H1 (cell line): ENCODE results near the gene KANTR. TPM values are rescaled to one million over a fixed set of nuclear protein-coding genes. Genes with fewer than 3 reads are reported as not detected.

Experiments
- BACH1 ChIP-seq: IDR thresholded peaks from 2 replicates; pipeline ENCODE4 v1.6.1; 2012; ENCODE audit warnings: low read length, improper control_type of control experiment
- BRCA1 ChIP-seq: IDR thresholded peaks from 2 replicates; pipeline ENCODE4 v1.6.1; 2012; ENCODE audit warnings: low read depth, low read length, improper control_type of control experiment
- CHD1 ChIP-seq: IDR thresholded peaks from 2 replicates; pipeline ENCODE4 v1.6.1; 2012; ENCODE audit warnings: low read depth, low read length, improper control_type of control experiment
- CHD2 ChIP-seq: IDR thresholded peaks from 2 replicates; pipeline ENCODE4 v1.6.1; 2012; ENCODE audit warnings: low read length, improper control_type of control experiment
- CREB1 ChIP-seq: IDR thresholded peaks from 2 replicates; pipeline ENCODE4 v1.6.1; 2012; ENCODE audit warnings: inconsistent platforms
- CTBP2 ChIP-seq: IDR thresholded peaks from 2 replicates; pipeline ENCODE4 v1.7.0; 2011; ENCODE audit warnings: borderline replicate concordance, mild to moderate bottlenecking, moderate library complexity, mixed read lengths, low read length; ENCODE audit not compliant: insufficient read depth, insufficient read length
- KDM4A ChIP-seq: IDR thresholded peaks from one replicate; pipeline ENCODE4 v1.7.1; 2012; ENCODE audit warnings: low read depth, mild to moderate bottlenecking, moderate library complexity, low read length, inconsistent platforms; ENCODE audit not compliant: severe bottlenecking
- NRF1 ChIP-seq: IDR thresholded peaks from 2 replicates; pipeline ENCODE4 v1.6.1; 2011; ENCODE audit warnings: mild to moderate bottlenecking, low read depth, low read length, improper control_type of control experiment
- POLR2A ChIP-seq, 2 experiments: IDR thresholded peaks; 1 replicate in 1 of 2; 2 replicates in 1 of 2; pipeline ENCODE4 v1.6.1; 2011; ENCODE audit warnings: low read depth in 2 of 2, low read length in 2 of 2, mild to moderate bottlenecking in 2 of 2; ENCODE audit errors: control extremely low read depth in 1 of 2
- POU5F1 ChIP-seq: IDR thresholded peaks from 2 replicates; pipeline ENCODE4 v1.6.1; 2011; ENCODE audit warnings: low read depth, mild to moderate bottlenecking, low read length, moderate library complexity
- RBBP5 ChIP-seq: IDR thresholded peaks from 2 replicates; pipeline ENCODE4 v1.7.1; 2012; ENCODE audit warnings: low read depth, mild to moderate bottlenecking, inconsistent platforms, low read length, moderate library complexity, borderline replicate concordance
- RXRA ChIP-seq: IDR thresholded peaks from 2 replicates; pipeline ENCODE4 v1.6.1; 2011; ENCODE audit warnings: low read depth, mild to moderate bottlenecking, low read length, moderate library complexity; ENCODE audit not compliant: insufficient read depth
- SIN3A ChIP-seq, 2 experiments: IDR thresholded peaks in 1 of 2; conservative IDR thresholded peaks in 1 of 2; 2 replicates each; pipeline ENCODE4 v1.6.1; 2011 to 2012; ENCODE audit warnings: low read length in 2 of 2, improper control_type of control experiment in 1 of 2, low read depth in 1 of 2, mild to moderate bottlenecking in 1 of 2
- SIX5 ChIP-seq: IDR thresholded peaks from 2 replicates; pipeline ENCODE4 v1.6.1; 2011; ENCODE audit warnings: mild to moderate bottlenecking, low read depth, low read length
- SRF ChIP-seq: IDR thresholded peaks from 2 replicates; pipeline ENCODE4 v1.6.1; 2011; ENCODE audit warnings: mild to moderate bottlenecking, low read depth, low read length, moderate library complexity
- TAF7 ChIP-seq: optimal IDR thresholded peaks from 2 replicates; pipeline ENCODE3; 2011; ENCODE audit warnings: low read depth, mild to moderate bottlenecking, inconsistent platforms, low read length, moderate library complexity, borderline replicate concordance
- TBP ChIP-seq: IDR thresholded peaks from 2 replicates; pipeline ENCODE4 v1.6.1; 2011; ENCODE audit warnings: low read depth, low read length, improper control_type of control experiment
- TEAD4 ChIP-seq: IDR thresholded peaks from 2 replicates; pipeline ENCODE4 v1.6.1; 2012; ENCODE audit warnings: low read depth, low read length, inconsistent platforms, mixed read lengths
- USF2 ChIP-seq: IDR thresholded peaks from 2 replicates; pipeline ENCODE4 v1.6.1; 2011; ENCODE audit warnings: low read length, improper control_type of control experiment
- YY1 ChIP-seq: IDR thresholded peaks from 2 replicates; pipeline ENCODE4 v1.6.1; 2011; ENCODE audit warnings: low read depth, mild to moderate bottlenecking, low read length
- ZNF274 ChIP-seq: IDR thresholded peaks from 2 replicates; pipeline ENCODE4 v1.7.0; 2012; ENCODE audit warnings: low read length, borderline replicate concordance; ENCODE audit errors: extremely low read depth
- polyA plus RNA-seq, 7 experiments: library from polyadenylated mRNA; depleted of rRNA in 3 of 7; stranded (reverse) in 5 of 7; unstranded in 2 of 7; fragments of >200 nt in 5 of 7; fragments of 200-250 nt in 2 of 7; gene quantifications; 1 replicate in 5 of 7; 2 replicates in 1 of 7; 4 replicates in 1 of 7; pipeline versions ENCODE4 v1.2.1 to v1.2.3, GENCODE V29; 2011 to 2013; ENCODE audit warnings: missing spikeins in 2 of 7, mixed read lengths in 2 of 7
- total RNA-seq: library from RNA; stranded (reverse); fragmentation: NEBNext Ultra II Directional; extraction: Animal tissue kit (Norgen Biotek cat#: 25700); gene quantifications from 2 replicates; pipeline ENCODE4 v1.2.1, GENCODE V29; 2021
- TF ChIP-seq, protein P1 (sequence below), 3 experiments: IDR thresholded peaks; 1 replicate in 2 of 3; 2 replicates in 1 of 3; pipeline versions ENCODE4 v1.5.1 to v1.6.1; 2011; ENCODE audit warnings: low read length in 3 of 3, mild to moderate bottlenecking in 3 of 3, inconsistent platforms in 2 of 3, low read depth in 1 of 3, moderate library complexity in 1 of 3; ENCODE audit not compliant: insufficient read depth in 1 of 3; ENCODE audit errors: control extremely low read depth in 1 of 3

Gene KANTR
- total and polyA plus RNA-seq, 2 of the 8 experiments (the other 6 are each of a cell fraction or from before 2014, with no cell fraction given): 7.7 to 9.5 TPM

- TF ChIP-seq USF2 (no peak), CTBP2 (no peak), NRF1 (peak; percentile 65), RXRA (no peak), RBBP5 (no peak), BACH1 (no peak), SIN3A (conservative IDR thresholded peaks at IDR 0.05 in 1 of 2, IDR thresholded peaks at IDR 0.05 in 1 of 2; ENCODE audit: low read depth in 1 of 2, low read length in 2 of 2) (no peak), POLR2A (IDR thresholded peaks at IDR 0.05; ENCODE audit: control extremely low read depth in 1 of 2, low read depth in 2 of 2, low read length in 2 of 2) (peak in 1 of 2 experiments; percentile 58; a peak in 1 of 3 replicates), YY1 (no peak), BRCA1 (no peak), POU5F1 (no peak), TEAD4 (no peak), CREB1 (peak; percentile 57), ZNF274 (no peak), SIX5 (no peak), TBP (no peak), SRF (no peak), TAF7 (no peak), CHD1 (no peak), KDM4A (no peak), CHD2 (no peak)
- TF ChIP-seq, protein P1, sequence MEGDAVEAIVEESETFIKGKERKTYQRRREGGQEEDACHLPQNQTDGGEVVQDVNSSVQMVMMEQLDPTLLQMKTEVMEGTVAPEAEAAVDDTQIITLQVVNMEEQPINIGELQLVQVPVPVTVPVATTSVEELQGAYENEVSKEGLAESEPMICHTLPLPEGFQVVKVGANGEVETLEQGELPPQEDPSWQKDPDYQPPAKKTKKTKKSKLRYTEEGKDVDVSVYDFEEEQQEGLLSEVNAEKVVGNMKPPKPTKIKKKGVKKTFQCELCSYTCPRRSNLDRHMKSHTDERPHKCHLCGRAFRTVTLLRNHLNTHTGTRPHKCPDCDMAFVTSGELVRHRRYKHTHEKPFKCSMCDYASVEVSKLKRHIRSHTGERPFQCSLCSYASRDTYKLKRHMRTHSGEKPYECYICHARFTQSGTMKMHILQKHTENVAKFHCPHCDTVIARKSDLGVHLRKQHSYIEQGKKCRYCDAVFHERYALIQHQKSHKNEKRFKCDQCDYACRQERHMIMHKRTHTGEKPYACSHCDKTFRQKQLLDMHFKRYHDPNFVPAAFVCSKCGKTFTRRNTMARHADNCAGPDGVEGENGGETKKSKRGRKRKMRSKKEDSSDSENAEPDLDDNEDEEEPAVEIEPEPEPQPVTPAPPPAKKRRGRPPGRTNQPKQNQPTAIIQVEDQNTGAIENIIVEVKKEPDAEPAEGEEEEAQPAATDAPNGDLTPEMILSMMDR (IDR thresholded peaks at IDR 0.05; ENCODE audit: control extremely low read depth in 1 of 3, insufficient read depth in 1 of 3, low read depth in 1 of 3, low read length in 3 of 3): no peak
Observed at GRCh38 chrX:53088136-53088974, 5.6 kb upstream of the KANTR start (continued).
